A549 treated with AZD9567 at 1 μM for 4 hours (cell line): Measurements from ENCODE around the gene FYTTD1. TPM values are rescaled to one million over a fixed set of nuclear protein-coding genes. Genes with fewer than 3 reads are reported as not detected.

Experiments used
- total RNA-seq: library from RNA; stranded (reverse); fragments of 200-300 nt; extraction: Qiagen RNA extraction; gene quantifications from 5 replicates; pipeline ENCODE4 v1.2.3, GENCODE V29; 2022; ENCODE audit not compliant: insufficient read depth

FYTTD1 gene
- 22.6 to 36.4 TPM (median 28.2 TPM) in 5 replicates for total RNA-seq

DNA sequence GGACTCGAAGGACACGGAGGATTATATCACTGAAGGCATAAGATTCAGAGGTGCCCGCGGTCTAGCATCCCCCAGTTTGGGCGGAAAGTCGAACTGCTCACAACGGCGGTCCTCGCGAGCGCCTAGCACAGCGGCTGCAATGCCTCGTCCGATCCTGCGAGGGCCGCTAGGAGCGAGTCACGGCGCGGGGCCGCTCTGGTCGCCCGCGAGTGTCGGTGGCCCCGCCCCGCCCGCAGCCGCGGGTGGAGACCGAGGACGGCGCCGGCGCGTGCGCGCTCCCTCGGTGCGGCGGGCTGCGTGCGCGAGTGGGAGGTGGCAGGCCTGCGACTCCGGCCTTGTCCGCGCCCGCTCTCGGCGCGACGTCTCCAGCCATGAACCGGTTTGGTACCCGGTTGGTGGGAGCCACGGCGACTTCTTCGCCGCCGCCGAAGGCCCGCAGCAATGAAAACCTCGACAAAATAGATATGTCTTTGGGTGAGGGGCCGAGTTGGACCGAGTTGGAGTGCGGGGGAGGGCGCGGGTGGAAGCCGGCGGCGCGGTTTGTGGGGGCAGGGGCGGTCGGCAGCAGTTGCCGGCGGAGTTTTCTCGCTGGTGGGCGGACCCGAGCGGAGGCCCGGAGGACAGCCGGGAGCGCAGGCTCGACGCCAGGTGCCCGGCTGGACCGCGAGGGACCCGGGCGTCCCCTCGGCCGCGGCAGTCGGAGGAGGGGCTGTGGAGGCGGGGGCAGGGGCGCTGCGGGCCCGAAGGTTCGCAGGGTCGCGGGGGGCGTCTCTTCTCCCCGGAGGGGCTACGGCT is at the start of gene FYTTD1:
FYTTD1 (plus strand) TSS at position 283 of the 795 bp plus-strand sequence; CDS start at position 372, 89 bp downstream.

DNA sequence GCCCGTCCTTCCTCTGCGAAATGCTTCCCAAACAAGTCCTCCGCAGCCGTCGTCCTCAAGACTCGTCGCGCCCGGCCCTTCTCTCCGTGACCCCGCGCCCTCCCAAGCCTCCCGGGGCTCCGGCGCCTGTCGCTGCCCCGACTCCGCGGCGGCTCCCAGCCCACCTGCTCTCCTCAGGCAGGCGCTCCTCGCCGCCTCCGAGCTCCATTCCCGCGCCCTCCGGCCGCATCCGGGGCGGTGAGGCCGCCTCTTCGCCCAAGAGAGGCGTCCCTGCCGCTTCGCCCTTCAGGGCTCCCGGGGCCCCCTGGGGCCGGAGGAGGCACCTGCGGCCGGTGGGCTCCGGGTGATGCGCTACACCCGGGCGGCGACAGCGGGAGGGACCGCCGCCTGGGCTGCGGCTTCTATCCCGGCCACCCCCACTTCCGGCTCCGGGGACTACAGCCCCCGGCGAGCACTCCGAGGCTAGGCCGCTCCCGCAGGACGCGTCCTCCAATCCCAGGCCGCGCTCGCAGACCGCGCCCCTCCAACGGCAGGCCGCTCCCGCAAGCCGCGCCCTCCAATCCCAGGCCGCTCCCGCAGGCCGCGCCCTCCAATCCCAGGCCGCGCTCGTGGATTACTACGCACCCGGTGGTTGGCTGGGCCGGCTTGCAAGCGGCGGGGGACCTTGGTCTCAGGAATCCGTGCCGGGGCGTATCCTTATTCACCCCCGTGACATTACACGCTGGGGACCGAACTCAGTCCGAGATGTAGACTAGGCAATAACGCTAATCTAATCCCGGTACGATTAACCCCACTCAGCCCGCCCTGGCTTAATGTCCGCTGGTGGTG is 13.0 kb upstream of the FYTTD1 start, which contains the start of gene RUBCN:
RUBCN (minus strand) TSS at position 414 of the 828 bp plus-strand sequence; CDS start at position 229, 185 bp downstream.

DNA sequence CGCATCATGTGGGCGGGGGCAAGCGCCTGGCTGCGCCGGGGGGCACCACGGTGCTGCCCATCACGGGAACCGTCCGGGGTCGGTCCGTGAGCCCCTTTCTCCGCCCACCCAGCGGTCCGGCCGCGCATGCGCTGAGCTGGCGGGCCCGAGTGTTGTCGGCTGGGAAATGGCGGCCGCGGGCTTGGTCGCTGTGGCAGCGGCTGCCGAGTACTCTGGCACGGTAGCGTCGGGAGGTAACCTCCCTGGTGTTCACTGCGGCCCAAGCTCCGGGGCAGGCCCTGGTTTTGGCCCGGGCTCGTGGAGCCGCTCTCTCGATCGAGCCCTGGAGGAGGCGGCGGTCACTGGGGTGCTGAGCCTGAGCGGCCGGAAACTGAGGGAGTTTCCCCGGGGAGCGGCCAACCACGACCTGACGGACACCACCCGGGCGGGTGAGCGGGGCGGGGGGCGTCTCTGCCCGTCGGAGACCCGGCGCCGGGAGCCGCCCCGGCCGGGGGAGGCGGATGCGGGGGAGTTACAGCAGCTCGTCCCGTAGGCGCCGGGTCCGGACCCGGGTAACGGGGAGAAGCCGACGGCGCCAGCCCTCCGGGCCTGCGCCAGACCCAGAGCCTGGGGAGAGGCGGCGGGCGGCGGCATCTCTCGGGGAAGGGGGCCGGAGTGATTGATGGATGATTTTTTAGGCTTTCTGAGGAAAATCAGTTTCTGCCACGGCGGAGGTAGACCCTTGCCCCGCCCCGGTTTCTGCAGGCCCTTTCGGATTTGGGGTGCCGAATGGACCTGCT is 41.6 kb downstream of the FYTTD1 start, which contains the start of gene LRCH3:
LRCH3 (plus strand) TSS at position 142 of the 779 bp plus-strand sequence; CDS start at position 167, 25 bp downstream.

Other genes with a start within 250 kb of the FYTTD1 start
- 1.3 to 3.5 TPM (median 3.1 TPM) in 5 replicates for gene BDH1, start 193.9 kb upstream of the FYTTD1 start, total RNA-seq
- 7.8 to 11.0 TPM (median 8.8 TPM) in 5 replicates for gene RUBCN, start 13.0 kb upstream of the FYTTD1 start, total RNA-seq
- 14.1 to 17.1 TPM (median 14.7 TPM) in 5 replicates for gene LRCH3, start 41.4 kb downstream of the FYTTD1 start, total RNA-seq
- gene RPL35A, start 200.3 kb downstream of the FYTTD1 start, total RNA-seq = 1,049 to 1,249 TPM (median 1,092 TPM) in 5 replicates
- 2.3 to 15.6 TPM (median 2.6 TPM) in 5 replicates for gene LMLN, start 210.3 kb downstream of the FYTTD1 start, total RNA-seq